Measurements from ENCODE around the gene KRT24. TPM values are rescaled to one million over a fixed set of nuclear protein-coding genes. Genes with fewer than 3 reads are reported as not detected.

Gene KRT24
- total RNA-seq, 1 experiment from 2014 or later, result not detected

- no TSS peak for BruUV-seq (replicated peaks)
- Histone ChIP-seq H3K9me3 (ENCODE audit: control insufficient read depth, insufficient read depth, low read depth, low read length) (no peaks in the 10 kb centered on the region), H3K36me3 (ENCODE audit: control insufficient read depth, insufficient read depth, low read length) (no peaks in the 10 kb centered on the region), H3K4me1 (ENCODE audit: control insufficient read depth, insufficient read depth, low read length) (no peaks in the 10 kb centered on the region), H3K27me3 (ENCODE audit: control insufficient read depth, insufficient read depth, low read length) (peaks cover 3% of the 10 kb centered on the region; the same call in 1 of the 2 replicates), H3K4me3 (ENCODE audit: low read depth in 2 of 2, low read length in 2 of 2) (no peak overlapping the region), H3K27ac (ENCODE audit: low read length) (no peak overlapping the region)
- ChIA-PET CTCF (no interaction called here), POLR2A (no interaction called here)
- no peak for DNase-seq (ENCODE audit: low read depth, low spot score)
- in situ Hi-C loops (cut with HindIII; ENCODE audit: low pct_unique_long_range_greater_than_20kb, low sequenced_read_pairs) (no loop called here), intact Hi-C loops (cut with micrococcal nuclease; ENCODE audit: unreplicated experiment) (no loop called here)
- TF ChIP-seq TCF7L2 (IDR thresholded peaks at IDR 0.05; ENCODE audit: low read depth, low read length), result no peak
- peak; percentile 38; the same call in 1 of the 2 replicates for TF ChIP-seq CTCF (IDR thresholded peaks at IDR 0.05)
- TF ChIP-seq SIN3A (IDR thresholded peaks at IDR 0.05; ENCODE audit: borderline replicate concordance, insufficient read depth, low read depth, low read length), result no peak
- no peak; the same call in 1 of the 2 replicates for ATAC-seq
These were observed 23.4 kb upstream of the KRT24 start for GRCh38 chr17:40726919-40727318.

GRCh38 chr17:40724656-40725055 lies 21.1 kb upstream of the KRT24 start:
- ChIA-PET CTCF (no interaction called here), POLR2A (no interaction called here)
- intact Hi-C loops (cut with micrococcal nuclease; ENCODE audit: unreplicated experiment) (no loop called here), in situ Hi-C loops (cut with HindIII; ENCODE audit: low pct_unique_long_range_greater_than_20kb, low sequenced_read_pairs) (no loop called here)
- TF ChIP-seq TCF7L2 (IDR thresholded peaks at IDR 0.05; ENCODE audit: low read depth, low read length) (no peak), SIN3A (IDR thresholded peaks at IDR 0.05; ENCODE audit: borderline replicate concordance, insufficient read depth, low read depth, low read length) (no peak), POLR2AphosphoS5 (IDR thresholded peaks at IDR 0.05; ENCODE audit: low read depth, low read length) (no peak), CTCF (IDR thresholded peaks at IDR 0.05) (no peak), REST (IDR thresholded peaks at IDR 0.05; ENCODE audit: insufficient read depth in 1 of 2, low read depth in 2 of 2, low read length in 1 of 2) (no peak)
- no peak overlapping the region for H3K27ac ChIP-seq (ENCODE audit: low read length)
- no peaks in the 10 kb centered on the region for H3K9me3 ChIP-seq (ENCODE audit: control insufficient read depth, insufficient read depth, low read depth, low read length)
- BruUV-seq (replicated peaks), result no TSS peak
- H3K4me3 ChIP-seq (ENCODE audit: low read depth in 2 of 2, low read length in 2 of 2), result no peak overlapping the region
- H3K36me3 ChIP-seq (ENCODE audit: control insufficient read depth, insufficient read depth, low read length), result no peaks in the 10 kb centered on the region
- DNase-seq (ENCODE audit: low read depth, low spot score) (no peak), ATAC-seq (no peak)
- no peaks in the 10 kb centered on the region for H3K4me1 ChIP-seq (ENCODE audit: control insufficient read depth, insufficient read depth, low read length)
- no peaks in the 10 kb centered on the region; the same call in 1 of the 2 replicates for H3K27me3 ChIP-seq (ENCODE audit: control insufficient read depth, insufficient read depth, low read length)

All from Panc1 (cell line).